ENCODE measurements around the gene PLEKHH3.

Gene PLEKHH3

GRCh38 chr17:42676424-42677011 is at the start of gene PLEKHH3:
Gene PLEKHH3 (minus strand): TSS chr17:42676994. CDS start chr17:42676563, 431 bp downstream.
- DNase-seq, result no peak

GRCh38 chr17:42725143-42725542 is 48.3 kb upstream of the PLEKHH3 start:
- DNase-seq, result no peak

- DNase-seq, result no peak
These were observed 46.8 kb upstream of the PLEKHH3 start for GRCh38 chr17:42723636-42724035.

- peak; percentile 68 for DNase-seq
These were observed 44.3 kb upstream of the PLEKHH3 start for GRCh38 chr17:42720996-42721583.

GRCh38 chr17:42709561-42709960 is 32.8 kb upstream of the PLEKHH3 start:
- DNase-seq, result no peak

GRCh38 chr17:42708588-42708987 is 31.8 kb upstream of the PLEKHH3 start:
- no peak for DNase-seq

GRCh38 chr17:42706732-42707131 is 29.9 kb upstream of the PLEKHH3 start:
- DNase-seq, result peak; percentile 54

GRCh38 chr17:42704837-42705494 is 28.2 kb upstream of the PLEKHH3 start:
- DNase-seq, result no peak

GRCh38 chr17:42704490-42704836 is 27.7 kb upstream of the PLEKHH3 start:
- DNase-seq, result no peak

GRCh38 chr17:42702446-42702845 is 25.7 kb upstream of the PLEKHH3 start:
- no peak for DNase-seq

- DNase-seq, result no peak
These were observed 23.9 kb upstream of the PLEKHH3 start for GRCh38 chr17:42700586-42701289.

GRCh38 chr17:42699415-42699740 is 22.6 kb upstream of the PLEKHH3 start:
- DNase-seq, result no peak

- DNase-seq, result no peak
These were observed 22.1 kb upstream of the PLEKHH3 start for GRCh38 chr17:42698736-42699414.

GRCh38 chr17:42697108-42697811 is 20.5 kb upstream of the PLEKHH3 start:
- DNase-seq, result no peak

GRCh38 chr17:42695500-42695899 is 18.7 kb upstream of the PLEKHH3 start:
- DNase-seq, result no peak

GRCh38 chr17:42694524-42694923 is 17.7 kb upstream of the PLEKHH3 start:
- no peak for DNase-seq

- no peak for DNase-seq
These were observed 15.7 kb upstream of the PLEKHH3 start for GRCh38 chr17:42692489-42692888.

- DNase-seq, result no peak
These were observed 14.3 kb upstream of the PLEKHH3 start for GRCh38 chr17:42691021-42691545.

- DNase-seq, result no peak
These were observed 13.8 kb upstream of the PLEKHH3 start for GRCh38 chr17:42690596-42690995.

- no peak for DNase-seq
These were observed 11.0 kb upstream of the PLEKHH3 start for GRCh38 chr17:42687707-42688320.

GRCh38 chr17:42686520-42687128 is 9.8 kb upstream of the PLEKHH3 start:
- no peak for DNase-seq

- DNase-seq, result no peak
These were observed 9.0 kb upstream of the PLEKHH3 start for GRCh38 chr17:42685831-42686230.

All from CD4-positive, alpha-beta T cell treated with Interleukin-4 for 4 hours (primary cell).